CD1c-positive myeloid dendritic cell (primary cell): ENCODE results near the gene GIPC3.
"Not testable (repeated sequence)": the region's sequence is repeated elsewhere in the genome, so short reads cannot be mapped to it uniquely, and the experiment has no call there.

Experiments
- DNase-seq: peaks from one replicate; pipeline ENCODE4 v3.0.0-alpha.2; 2016; ENCODE audit errors: extremely low spot score

Gene GIPC3

GRCh38 chr19:3550947-3551791, 34.1 kb upstream of the GIPC3 start:
- DNase-seq = no peak

- no peak for DNase-seq
These were observed 33.5 kb upstream of the GIPC3 start for GRCh38 chr19:3551792-3552095.

- peak; percentile 65 for DNase-seq
These were observed 30.8 kb upstream of the GIPC3 start for GRCh38 chr19:3554254-3555083.

- DNase-seq = no peak
These were observed 29.4 kb upstream of the GIPC3 start for GRCh38 chr19:3555653-3556422.

GRCh38 chr19:3556423-3556977, 28.8 kb upstream of the GIPC3 start:
- no peak for DNase-seq

- DNase-seq = peak; percentile 47
These were observed 28.3 kb upstream of the GIPC3 start for GRCh38 chr19:3556978-3557460.

- DNase-seq = peak; percentile 99
These were observed 27.6 kb upstream of the GIPC3 start, which contains the start of gene MFSD12 for GRCh38 chr19:3557461-3558248. Gene MFSD12 (minus strand): TSS chr19:3557586. CDS start chr19:3557403, 183 bp downstream.

- DNase-seq = peak; percentile 72
These were observed 21.4 kb upstream of the GIPC3 start for GRCh38 chr19:3563709-3564524.

GRCh38 chr19:3565139-3565538, 20.1 kb upstream of the GIPC3 start:
- no peak for DNase-seq

GRCh38 chr19:3570042-3570441, 15.2 kb upstream of the GIPC3 start:
- not testable (repeated sequence) for DNase-seq

GRCh38 chr19:3570606-3571011, 14.7 kb upstream of the GIPC3 start:
- DNase-seq = peak; percentile 70

- DNase-seq = peak; percentile 100
These were observed 13.0 kb upstream of the GIPC3 start for GRCh38 chr19:3572132-3572854.

- no peak for DNase-seq
These were observed 12.5 kb upstream of the GIPC3 start, which contains the start of gene HMG20B for GRCh38 chr19:3572855-3573161. Gene HMG20B (plus strand): TSS chr19:3572944. CDS start chr19:3573310, 366 bp downstream.

GRCh38 chr19:3573162-3573857, 12.0 kb upstream of the GIPC3 start:
- no peak for DNase-seq

- DNase-seq = peak; percentile 98
These were observed 11.2 kb upstream of the GIPC3 start for GRCh38 chr19:3573858-3574637.

GRCh38 chr19:3575260-3575741, 10.0 kb upstream of the GIPC3 start:
- no peak for DNase-seq

- no peak for DNase-seq
These were observed 9.2 kb upstream of the GIPC3 start for GRCh38 chr19:3575949-3576673.
